DMS53 treated with DMSO at 0.1 percent for 48 hours (cell line): ENCODE results near the gene LGALS1.
"Not testable (repeated sequence)": the region's sequence is repeated elsewhere in the genome, so short reads cannot be mapped to it uniquely, and the experiment has no call there.

Experiments
- DNase-seq: peaks from one replicate; lab custom pipeline; 2025; ENCODE audit not compliant: unreplicated experiment; lab: John Stamatoyannopoulos, UW

Gene LGALS1

GRCh38 chr22:37717235-37717634, 41.8 kb downstream of the LGALS1 start:
- DNase-seq: not testable (repeated sequence)

- DNase-seq: not testable (repeated sequence)
Measured at GRCh38 chr22:37717746-37718305, 42.4 kb downstream of the LGALS1 start.

DNA sequence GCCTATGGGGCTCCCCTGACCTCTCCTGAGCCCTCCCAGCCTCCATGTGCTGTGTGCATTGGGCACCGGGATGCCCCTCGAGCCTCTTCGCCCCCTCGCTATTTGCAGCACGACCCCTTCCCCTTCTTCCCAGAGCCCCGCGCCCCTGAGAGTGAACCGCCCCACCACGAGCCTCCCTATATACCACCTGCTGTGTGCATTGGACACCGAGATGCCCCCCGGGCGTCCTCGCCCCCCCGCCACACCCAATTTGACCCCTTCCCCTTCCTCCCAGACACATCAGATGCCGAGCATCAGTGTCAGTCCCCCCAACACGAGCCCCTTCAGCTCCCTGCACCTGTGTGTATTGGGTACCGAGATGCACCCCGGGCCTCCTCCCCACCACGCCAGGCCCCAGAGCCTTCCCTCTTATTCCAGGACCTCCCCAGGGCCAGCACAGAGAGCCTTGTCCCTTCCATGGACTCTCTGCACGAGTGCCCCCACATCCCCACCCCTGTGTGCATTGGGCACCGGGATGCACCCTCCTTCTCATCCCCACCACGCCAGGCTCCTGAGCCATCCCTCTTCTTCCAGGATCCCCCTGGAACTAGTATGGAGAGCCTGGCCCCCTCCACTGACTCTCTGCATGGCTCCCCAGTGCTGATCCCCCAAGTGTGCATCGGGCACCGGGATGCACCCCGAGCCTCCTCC, 50.3 kb downstream of the LGALS1 start:
- no peak for DNase-seq

GRCh38 chr22:37726241-37726887, 50.9 kb downstream of the LGALS1 start:
- no peak for DNase-seq

DNA sequence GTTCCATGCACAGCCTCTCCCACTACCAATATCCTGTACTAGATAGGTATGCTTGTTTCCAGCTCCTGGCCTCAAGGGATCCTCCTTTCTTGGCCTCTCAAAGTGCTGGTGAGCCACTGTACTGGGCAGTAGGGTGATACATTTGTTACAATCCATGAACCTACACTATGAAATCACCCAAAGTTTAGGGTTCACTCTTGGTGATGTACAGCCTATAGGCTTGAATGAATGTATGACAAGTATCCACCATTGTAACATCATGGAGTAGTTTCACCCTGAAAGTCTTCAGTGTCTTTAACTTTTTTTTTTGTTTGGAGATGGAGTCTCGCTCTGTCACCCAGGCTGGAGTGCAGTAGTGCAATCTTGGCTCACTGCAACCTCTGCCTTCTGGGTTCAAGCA, 53.2 kb downstream of the LGALS1 start:
- DNase-seq: no peak
